SH-SY5Y (cell line): ENCODE results near the gene ITGA1.

ENCODE experiments used
- GATA2 ChIP-seq: IDR thresholded peaks from 2 replicates; pipeline ENCODE4 v1.6.1; 2011; ENCODE audit warnings: mild to moderate bottlenecking, low read depth, low read length
- GATA3 ChIP-seq: IDR thresholded peaks from 2 replicates; pipeline ENCODE4 v1.6.1; 2011; ENCODE audit warnings: low read depth, mild to moderate bottlenecking, low read length, moderate library complexity

DNA sequence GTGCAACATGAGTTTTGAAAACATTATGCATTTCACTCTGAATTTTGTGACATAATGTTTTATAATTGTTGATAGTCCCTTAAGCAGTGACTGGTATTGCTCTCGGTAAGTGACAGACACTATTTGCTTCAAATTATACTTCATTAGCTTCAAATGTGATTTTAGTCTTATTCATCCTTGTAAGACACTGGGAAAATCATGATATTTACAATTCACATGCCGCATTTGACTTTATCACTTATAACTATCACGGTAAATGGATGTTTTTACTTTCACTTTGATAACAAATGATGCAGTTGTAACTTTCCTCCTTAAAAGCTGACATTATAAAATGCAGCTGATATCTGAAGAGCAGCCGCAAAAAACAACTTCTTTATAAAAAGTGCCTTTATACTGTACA lies 157.3 kb downstream of the ITGA1 start:
- TF ChIP-seq GATA2 (no peak), GATA3 (no peak)
